Adrenal gland (tissue), 12 donors: ENCODE data around the gene GPSM1. TPM values are rescaled to one million over a fixed set of nuclear protein-coding genes. Genes with fewer than 3 reads are reported as not detected.

Experiments
- DNase-seq, 7 donors: peaks; one replicate each; pipeline ENCODE4 v3.0.0-alpha.2; 2019 to 2020
- H3K27ac ChIP-seq, 5 donors: fragments of 200-600 bp; sonication (generic) in 4 of 5; 1 replicate in 3 of 5; 2 replicates in 2 of 5; pipeline versions ENCODE4 v1.5.1 to v1.8.0; 2016 to 2020; ENCODE audit warnings: mild to moderate bottlenecking in 1 of 5
- H3K27me3 ChIP-seq: fragments of 200-600 bp; 2 replicates; pipeline ENCODE4 v1.8.0; 2021
- H3K36me3 ChIP-seq, 2 donors: fragments of 200-600 bp; replicated peaks in 1 of 2; 1 replicate in 1 of 2; 2 replicates in 1 of 2; pipeline versions ENCODE4 v1.5.1 to v1.8.0; 2018 to 2022
- H3K4me1 ChIP-seq, 2 donors: fragments of 200-600 bp; replicated peaks in 1 of 2; 1 replicate in 1 of 2; 2 replicates in 1 of 2; pipeline versions ENCODE4 v1.5.1 to v1.8.0; 2018 to 2021
- H3K4me3 ChIP-seq, 4 donors: fragments of 200-600 bp; sonication (generic) in 3 of 4; one replicate each; pipeline ENCODE4 v1.5.1; 2016 to 2018
- H3K9me3 ChIP-seq, 3 donors: fragments of 200-600 bp; sonication (generic) in 1 of 3; replicated peaks in 1 of 3; 1 replicate in 2 of 3; 2 replicates in 1 of 3; pipeline versions ENCODE4 v1.5.1 to v1.8.0; 2016 to 2021
- CTCF ChIP-seq, 6 experiments: fragments of 450-650 bp in 4 of 6; fragments of 200-600 bp in 2 of 6; sonication (generic) in 1 of 6; IDR thresholded peaks; 1 replicate in 5 of 6; 2 replicates in 1 of 6; pipeline versions ENCODE4 v1.5.1 to v1.8.0; 2016 to 2021; ENCODE audit warnings: antibody characterized with exemption in 6 of 6, mild to moderate bottlenecking in 2 of 6, moderate library complexity in 1 of 6
- POLR2A ChIP-seq, 2 donors: fragments of 450-650 bp; IDR thresholded peaks; one replicate each; pipeline ENCODE4 v1.6.1; 2017; ENCODE audit warnings: antibody characterized with exemption in 2 of 2, mild to moderate bottlenecking in 2 of 2, moderate library complexity in 1 of 2
- WGBS, 4 donors: extraction: QIAGEN DNeasy Blood & Tissue Kit in 2 of 4; methylation state at CpG; one replicate each; pipeline versions ENCODE4 v1.1.5 to v1.1.7; 2013 to 2017; 5-methylcytosine and 5-hydroxymethylcytosine counted together
- intact Hi-C, 2 donors: fragments of 100-400 bp; cut with DNase I; formaldehyde crosslinking; loops; one replicate each; pipeline versions ENCODE4 v1.14.1 to v1.15.0; 2022 to 2023
- polyA plus RNA-seq, 3 donors: library from polyadenylated mRNA; stranded (reverse); fragments of 200-250 nt in 2 of 3; fragments of 350-450 nt in 1 of 3; fragmentation: Illumina TruSeq in 1 of 3; extraction: RNeasy Lipid Tissue Mini Kit (QIAGEN cat#74804) in 1 of 3; gene quantifications; one replicate each; pipeline ENCODE4 v1.2.3, GENCODE V29; 2013 to 2014
- total RNA-seq, 9 donors: library from RNA; depleted of rRNA in 4 of 9; stranded (reverse); fragments of >200 nt in 4 of 9; fragments of 120-200 nt in 1 of 9; fragmentation: NEBNext Ultra II Directional in 1 of 9; extraction: Animal tissue kit (Norgen Biotek cat#: 25700) in 1 of 9; gene quantifications; one replicate each; pipeline versions ENCODE4 v1.1.0 to v1.2.4, GENCODE V29; 2013 to 2023
- donor health status: healthy with polysubstance abuse.
- donor health status: Bipolar disorder and iron deficiency.
- donor health status: DM: yes; HTN: yes; CAD: no.
- donor health status: DM: no; HTN: no; CAD: no.
- donor health status: DM: no; HTN: no; CAD: no.
- donor health status: DM: yes; HTN: yes; CAD: no.

Gene GPSM1
- total and polyA plus RNA-seq, 12 donors = 2.9 to 50.4 (median 17.2) TPM

GRCh38 chr9:136337416-136338395 lies 10.4 kb downstream of the GPSM1 start:
- H3K9me3 ChIP-seq = no peaks in the 10 kb centered on the region
- intact Hi-C loops = loop anchor here (5.0 kb wide), 1 partner anchor 65 kb away; the partner anchor contains the start of gene SNAPC4 (in 2 of the 2)
- 91 to 93% (median 92%) methylated on average over 19 to 43 of the region's 43 CpGs for WGBS, 4 donors
- peaks cover 0 to 6% of the 10 kb centered on the region in 2 donors for H3K36me3 ChIP-seq
- no peak overlapping the region for H3K4me3 ChIP-seq
- DNase-seq = no peak
- peaks cover 7 to 18% of the 10 kb centered on the region in 2 donors for H3K4me1 ChIP-seq
- H3K27me3 ChIP-seq = no peaks in the 10 kb centered on the region
- TF ChIP-seq CTCF (IDR thresholded peaks at IDR 0.05) (no peak), POLR2A (IDR thresholded peaks at IDR 0.05) (no peak)
- H3K27ac ChIP-seq = no peak overlapping the region

GRCh38 chr9:136338511-136338910 lies 11.2 kb downstream of the GPSM1 start:
- Histone ChIP-seq H3K36me3 (peaks cover 0 to 6% of the 10 kb centered on the region in 2 donors), H3K4me1 (peaks cover 15 to 26% of the 10 kb centered on the region in 2 donors), H3K27ac (no peak overlapping the region), H3K9me3 (no peaks in the 10 kb centered on the region), H3K4me3 (no peak overlapping the region), H3K27me3 (no peaks in the 10 kb centered on the region)
- WGBS, 4 donors = 92 to 95% (median 94%) methylated on average over 10 to 25 of the region's 25 CpGs; no CpG with 5 or more reads in 1 of the 4 donors
- DNase-seq = no peak
- intact Hi-C loops = loop anchor here (5.0 kb wide), 1 partner anchor 64 kb away; the partner anchor contains the start of gene SNAPC4 (in 2 of the 2)
- TF ChIP-seq POLR2A (IDR thresholded peaks at IDR 0.05) (no peak), CTCF (IDR thresholded peaks at IDR 0.05) (no peak)

GRCh38 chr9:136339173-136339957 lies 12.0 kb downstream of the GPSM1 start:
- Histone ChIP-seq H3K4me1 (peaks cover 16 to 28% of the 10 kb centered on the region in 2 donors), H3K4me3 (no peak overlapping the region), H3K27ac (no peak overlapping the region), H3K27me3 (no peaks in the 10 kb centered on the region), H3K9me3 (no peaks in the 10 kb centered on the region), H3K36me3 (peaks cover 0 to 6% of the 10 kb centered on the region in 2 donors)
- peak; percentile 72 to 87 (median 81) for DNase-seq
- 46 to 77% (median 71%) methylated on average over 14 to 32 of the region's 32 CpGs for WGBS, 4 donors
- intact Hi-C loops = loop anchor here (5.0 kb wide), 1 partner anchor 63 kb away; the partner anchor contains the start of gene SNAPC4 (in 2 of the 2)
- TF ChIP-seq POLR2A (IDR thresholded peaks at IDR 0.05) (no peak), CTCF (IDR thresholded peaks at IDR 0.05) (peak; percentile 84 to 96 (median 88))

- Histone ChIP-seq H3K27ac (no peak overlapping the region), H3K9me3 (no peaks in the 10 kb centered on the region), H3K36me3 (peaks cover 0 to 6% of the 10 kb centered on the region in 2 donors), H3K4me3 (no peak overlapping the region), H3K4me1 (peaks cover 16 to 31% of the 10 kb centered on the region in 2 donors), H3K27me3 (no peaks in the 10 kb centered on the region)
- 88 to 94% (median 92%) methylated on average over 10 to 12 of the region's 12 CpGs; no CpG with 5 or more reads in 1 of the 4 donors for WGBS, 4 donors
- no peak for TF ChIP-seq POLR2A (IDR thresholded peaks at IDR 0.05)
- TF ChIP-seq CTCF (IDR thresholded peaks at IDR 0.05) = no peak
- no peak for DNase-seq
- intact Hi-C loops = loop anchor here (5.0 kb wide), 1 partner anchor 62 kb away; the partner anchor contains the start of gene SNAPC4 (in 2 of the 2)
Observed at GRCh38 chr9:136339958-136340310, 12.6 kb downstream of the GPSM1 start.
